Mononuclear cell (primary cell): Measurements from ENCODE around the gene FOSL1. TPM values are rescaled to one million over a fixed set of nuclear protein-coding genes. Genes with fewer than 3 reads are reported as not detected.
A peak's percentile ranks its signal among the peaks of the same experiment; 100 is the strongest.

ENCODE experiments used
- H3K27me3 ChIP-seq: 2 replicates; pipeline ENCODE4 v1.6.0; 2011; ENCODE audit warnings: low read length, control low read depth; ENCODE audit not compliant: insufficient read depth
- H3K4me1 ChIP-seq: 2 replicates; pipeline ENCODE4 v1.5.1; 2011; ENCODE audit warnings: mild to moderate bottlenecking, low read length, control low read depth; ENCODE audit not compliant: insufficient read depth
- H3K4me3 ChIP-seq: 2 replicates; pipeline ENCODE4 v1.5.1; 2011; ENCODE audit warnings: mild to moderate bottlenecking, low read length, moderate library complexity
- H3K9me3 ChIP-seq: 2 replicates; pipeline ENCODE4 v1.5.1; 2011; ENCODE audit warnings: low read depth, mild to moderate bottlenecking, control low read depth, low read length
- total RNA-seq: library from RNA; depleted of rRNA; stranded (reverse); fragments of >200 nt; gene quantifications from one replicate; pipeline ENCODE4 v1.2.3, GENCODE V29; 2012

The FOSL1 gene
- total RNA-seq, 1 donor: 4.0 TPM

- H3K4me3 ChIP-seq: no peak overlapping the region
- no peaks in the 10 kb centered on the region for H3K27me3 ChIP-seq
- H3K4me1 ChIP-seq: peaks cover 45% of the 10 kb centered on the region
- no peaks in the 10 kb centered on the region for H3K9me3 ChIP-seq
These were observed 17.0 kb downstream of the FOSL1 start for GRCh38 chr11:65883058-65883761.

GRCh38 chr11:65882120-65883057, 17.8 kb downstream of the FOSL1 start:
- no peaks in the 10 kb centered on the region for H3K9me3 ChIP-seq
- peaks cover 39% of the 10 kb centered on the region for H3K4me1 ChIP-seq
- no peaks in the 10 kb centered on the region for H3K27me3 ChIP-seq
- H3K4me3 ChIP-seq: no peak overlapping the region

DNA sequence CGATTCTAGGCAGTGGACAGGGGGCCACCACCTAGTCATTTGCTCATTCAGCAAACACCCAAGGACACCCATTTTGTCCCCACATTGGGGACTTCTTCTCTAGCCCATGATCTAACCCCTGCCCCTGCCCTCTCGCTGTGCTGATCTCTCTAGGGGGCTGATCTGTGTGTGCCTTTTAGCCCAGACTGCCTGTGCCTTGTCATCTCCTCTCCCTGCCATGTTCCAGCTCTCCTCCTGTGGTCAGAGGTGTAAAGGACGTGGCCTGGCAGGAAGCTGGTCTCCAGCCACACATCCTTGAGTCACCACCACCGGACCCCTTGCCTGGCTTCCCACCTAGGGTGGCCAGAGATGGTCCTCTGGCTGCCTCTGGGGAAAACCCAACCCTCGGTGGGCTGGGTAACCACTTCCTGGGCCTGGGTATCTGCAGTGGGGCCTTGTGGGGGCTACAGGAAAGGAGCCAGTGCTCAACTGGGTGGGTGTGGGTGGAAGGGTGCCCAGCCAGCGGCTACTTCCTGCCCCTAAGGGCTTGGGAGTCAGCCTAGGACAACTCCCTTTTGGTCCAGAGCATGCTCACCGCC, 19.3 kb downstream of the FOSL1 start:
- Histone ChIP-seq H3K4me1 (peaks cover 30% of the 10 kb centered on the region), H3K27me3 (no peaks in the 10 kb centered on the region), H3K9me3 (no peaks in the 10 kb centered on the region), H3K4me3 (no peak overlapping the region)

- Histone ChIP-seq H3K4me1 (peaks cover 30% of the 10 kb centered on the region), H3K4me3 (peak overlapping the region; percentile 18), H3K27me3 (no peaks in the 10 kb centered on the region), H3K9me3 (no peaks in the 10 kb centered on the region)
These were observed 20.2 kb downstream of the FOSL1 start for GRCh38 chr11:65880027-65880426.

GRCh38 chr11:65879617-65880016, 20.6 kb downstream of the FOSL1 start, which contains the start of gene CTSW:
Gene CTSW (plus strand): TSS chr11:65879837. CDS start chr11:65879855, 18 bp downstream.
- H3K27me3 ChIP-seq: no peaks in the 10 kb centered on the region
- H3K4me3 ChIP-seq: peak within 1 kb of the TSS; percentile 18
- H3K4me1 ChIP-seq: peaks cover 26% of the 10 kb centered on the region
- no peaks in the 10 kb centered on the region for H3K9me3 ChIP-seq

- Histone ChIP-seq H3K4me1 (peaks cover 31% of the 10 kb centered on the region), H3K4me3 (peak overlapping the region; percentile 51), H3K27me3 (no peaks in the 10 kb centered on the region), H3K9me3 (no peaks in the 10 kb centered on the region)
These were observed 26.7 kb downstream of the FOSL1 start for GRCh38 chr11:65873318-65874156.

DNA sequence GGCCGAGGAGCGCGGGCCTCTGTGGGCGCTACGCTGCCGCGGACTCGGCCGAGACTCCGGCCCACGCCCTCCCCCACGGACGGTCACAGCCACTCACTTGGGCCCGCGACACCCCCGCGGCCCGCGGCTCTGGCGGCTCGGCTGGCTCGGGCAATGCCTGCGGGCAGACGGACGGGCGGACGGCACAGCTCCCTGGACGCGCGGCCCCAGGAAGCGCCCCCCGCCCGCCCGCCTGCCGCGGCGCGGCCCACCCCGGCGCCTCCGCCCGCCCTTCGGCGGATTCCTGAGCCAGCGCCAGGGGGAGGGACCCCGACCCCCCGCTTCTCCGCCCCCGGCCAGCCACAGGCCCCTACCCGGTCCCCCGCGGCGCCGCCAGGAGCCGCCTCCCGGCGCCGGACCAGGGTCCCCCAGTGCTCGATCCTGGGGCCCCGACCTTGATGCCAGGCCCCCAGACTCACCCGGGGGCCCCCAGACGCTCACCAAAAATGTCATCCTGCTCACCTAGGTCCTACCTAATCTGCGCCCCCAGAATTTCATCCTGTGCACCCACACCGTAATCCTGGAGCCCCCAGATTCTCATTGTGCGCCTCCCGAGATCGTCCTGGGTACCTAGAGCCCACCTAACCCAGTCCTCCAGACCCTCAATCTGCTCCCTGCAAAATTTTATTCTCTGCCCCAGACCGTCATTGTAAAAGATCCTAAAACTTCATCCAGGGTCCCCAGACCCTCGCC, 27.4 kb downstream of the FOSL1 start, which contains the start of gene EFEMP2:
TSS of gene EFEMP2 (minus strand) at position 215 of the 732 bp plus-strand sequence. CDS start 446 bp downstream, outside the sequence.
- peak within 1 kb of the TSS; percentile 51 for H3K4me3 ChIP-seq
- no peaks in the 10 kb centered on the region for H3K27me3 ChIP-seq
- no peaks in the 10 kb centered on the region for H3K9me3 ChIP-seq

DNA sequence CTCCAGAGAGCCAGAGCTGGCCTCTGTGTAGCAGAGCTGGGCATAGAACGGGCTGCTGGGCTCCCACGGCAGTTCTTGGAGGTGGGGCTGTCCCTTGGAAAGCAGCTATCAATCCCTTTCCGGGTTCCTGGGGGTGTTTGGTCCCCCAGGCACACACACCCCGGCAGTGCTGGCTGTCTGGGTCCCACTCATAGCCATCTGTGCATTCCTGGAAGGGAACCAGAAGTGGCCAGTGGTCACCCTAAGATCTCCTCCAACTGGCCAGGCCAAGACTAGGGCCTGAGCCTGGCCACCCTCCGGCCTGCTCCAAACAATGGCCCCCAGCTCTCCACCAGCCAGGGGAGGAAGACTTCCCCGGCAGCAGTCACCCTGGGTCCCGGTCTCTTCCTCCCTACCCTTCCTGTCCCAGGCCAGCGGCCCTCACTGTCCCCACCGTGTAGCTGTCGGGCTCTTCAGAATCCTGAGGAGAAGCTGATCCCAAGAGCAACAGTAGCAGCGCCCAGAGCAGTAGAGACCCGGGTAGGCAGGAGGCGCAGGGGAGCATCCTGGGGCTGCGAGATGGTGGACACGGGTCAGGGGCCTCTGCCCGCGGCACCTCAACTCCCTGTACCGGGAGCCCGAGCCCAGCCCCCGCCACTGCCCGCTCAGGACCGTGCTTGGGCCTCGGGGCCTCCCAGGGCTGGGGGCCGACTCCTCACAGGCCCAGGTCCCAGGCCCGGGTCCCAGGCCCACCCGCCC, 28.2 kb downstream of the FOSL1 start:
- no peaks in the 10 kb centered on the region for H3K27me3 ChIP-seq
- H3K4me1 ChIP-seq: peaks cover 31% of the 10 kb centered on the region
- H3K9me3 ChIP-seq: no peaks in the 10 kb centered on the region

More for the DNA sequence above, 27.4 kb downstream of the FOSL1 start, which contains the start of gene EFEMP2:
- peaks cover 31% of the 10 kb centered on the region for H3K4me1 ChIP-seq

GRCh38 chr11:65870706-65871681, 29.2 kb downstream of the FOSL1 start:
- Histone ChIP-seq H3K4me1 (peaks cover 31% of the 10 kb centered on the region), H3K27me3 (no peaks in the 10 kb centered on the region), H3K4me3 (no peak overlapping the region), H3K9me3 (no peaks in the 10 kb centered on the region)

More for the DNA sequence above, 28.2 kb downstream of the FOSL1 start:
- H3K4me3 ChIP-seq: no peak overlapping the region

- H3K4me1 ChIP-seq: peaks cover 31% of the 10 kb centered on the region
- H3K4me3 ChIP-seq: no peak overlapping the region
- H3K27me3 ChIP-seq: no peaks in the 10 kb centered on the region
- H3K9me3 ChIP-seq: no peaks in the 10 kb centered on the region
These were observed 29.9 kb downstream of the FOSL1 start for GRCh38 chr11:65870307-65870658.

DNA sequence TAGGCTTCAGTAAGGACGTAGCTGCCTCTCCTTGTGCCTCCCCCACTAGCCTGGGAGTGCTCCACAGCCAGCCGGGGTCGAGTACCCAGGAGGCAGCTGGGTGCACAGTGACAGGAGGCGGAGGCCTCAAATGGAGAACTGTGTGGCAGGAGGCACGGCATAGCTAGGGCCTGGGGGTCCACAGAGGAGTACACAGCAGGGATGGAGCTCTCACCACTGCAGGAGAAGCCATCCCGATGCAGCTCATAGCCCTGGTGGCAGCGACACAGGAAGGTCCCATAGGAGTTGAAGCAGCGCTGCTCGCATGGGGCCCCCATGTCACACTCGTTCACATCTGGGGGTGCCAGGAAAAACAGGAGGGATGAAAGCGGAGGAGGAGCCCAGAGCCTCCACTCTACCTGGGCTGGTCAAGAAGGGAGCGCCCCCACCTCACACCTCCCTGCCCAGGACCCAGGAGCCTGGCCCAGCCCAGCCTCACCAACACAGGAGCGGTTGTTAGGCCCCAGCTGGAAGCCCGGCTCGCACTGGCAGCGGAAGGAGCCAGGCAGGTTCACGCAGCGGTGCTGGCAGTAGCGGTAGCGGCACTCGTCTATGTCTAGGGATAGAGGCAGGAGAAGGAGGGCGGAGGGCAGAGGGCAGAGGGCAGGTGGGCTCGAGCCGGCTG, 30.4 kb downstream of the FOSL1 start:
- Histone ChIP-seq H3K27me3 (no peaks in the 10 kb centered on the region), H3K9me3 (no peaks in the 10 kb centered on the region), H3K4me3 (no peak overlapping the region), H3K4me1 (peaks cover 31% of the 10 kb centered on the region)

DNA sequence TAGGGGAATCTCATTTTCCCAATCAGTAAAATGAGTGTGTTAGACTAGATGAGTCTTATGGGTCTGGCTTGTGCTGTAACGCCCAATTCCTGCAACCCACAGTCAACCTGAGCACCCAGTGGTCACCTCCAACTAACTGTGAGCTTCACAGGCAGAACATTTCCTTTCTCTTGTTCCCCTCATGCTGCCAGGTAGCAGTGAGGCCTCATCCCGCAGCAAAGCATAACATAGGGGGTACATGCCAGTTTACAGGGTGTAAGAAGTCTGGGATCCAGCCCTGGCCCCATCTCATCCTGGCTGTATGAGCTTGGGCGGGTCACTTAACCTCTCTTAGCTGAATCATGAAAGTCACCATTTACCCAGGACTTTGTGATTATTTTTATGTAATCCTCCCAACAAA, 31.3 kb downstream of the FOSL1 start:
- no peaks in the 10 kb centered on the region for H3K9me3 ChIP-seq
- no peak overlapping the region for H3K4me3 ChIP-seq
- no peaks in the 10 kb centered on the region for H3K27me3 ChIP-seq
- H3K4me1 ChIP-seq: peaks cover 26% of the 10 kb centered on the region
